HEK293 (cell line): ENCODE data around the gene DUSP6.

Experiments used
- HOXA7 ChIP-seq: sonication (generic); formaldehyde crosslinking; IDR thresholded peaks from 2 replicates; pipeline ENCODE4 v1.8.1; 2022; ENCODE audit warnings: missing genetic modification reagents, borderline replicate concordance
- KLF10 ChIP-seq: fragments of 450-650 bp; IDR thresholded peaks from 2 replicates; pipeline ENCODE4 v1.5.1; 2018; ENCODE audit warnings: missing biosample characterization, mild to moderate bottlenecking, missing genetic modification characterization
- KLF16 ChIP-seq: fragments of 450-650 bp; formaldehyde crosslinking; IDR thresholded peaks from 2 replicates; pipeline ENCODE4 v1.5.1; 2017; ENCODE audit warnings: missing biosample characterization, missing genetic modification characterization
- KLF8 ChIP-seq: fragments of 450-650 bp; formaldehyde crosslinking; IDR thresholded peaks from 2 replicates; pipeline ENCODE4 v1.5.1; 2016; ENCODE audit warnings: missing biosample characterization, missing genetic modification characterization
- KLF9 ChIP-seq: fragments of 450-650 bp; formaldehyde crosslinking; IDR thresholded peaks from 2 replicates; pipeline ENCODE4 v1.5.1; 2016; ENCODE audit warnings: missing biosample characterization, missing genetic modification characterization, low read depth
- RBAK ChIP-seq: fragments of 450-650 bp; formaldehyde crosslinking; IDR thresholded peaks from 2 replicates; pipeline ENCODE4 v1.5.1; 2016; ENCODE audit warnings: missing biosample characterization, missing genetic modification characterization
- WT1 ChIP-seq: fragments of 450-650 bp; formaldehyde crosslinking; IDR thresholded peaks from 2 replicates; pipeline ENCODE4 v1.5.1; 2016; ENCODE audit warnings: missing biosample characterization, missing genetic modification characterization
- YY1 ChIP-seq: fragments of 450-650 bp; formaldehyde crosslinking; IDR thresholded peaks from 2 replicates; pipeline ENCODE4 v1.5.1; 2018; ENCODE audit warnings: missing biosample characterization, missing genetic modification characterization
- ZBTB21 ChIP-seq: fragments of 450-650 bp; formaldehyde crosslinking; IDR thresholded peaks from 2 replicates; pipeline ENCODE4 v1.5.1; 2017; ENCODE audit warnings: missing biosample characterization, missing genetic modification characterization
- ZBTB8A ChIP-seq: fragments of 450-650 bp; formaldehyde crosslinking; IDR thresholded peaks from 2 replicates; pipeline ENCODE4 v1.5.1; 2016; ENCODE audit warnings: missing biosample characterization, missing genetic modification characterization
- ZFP41 ChIP-seq: fragments of 450-650 bp; formaldehyde crosslinking; IDR thresholded peaks from 2 replicates; pipeline ENCODE4 v1.5.1; 2016; ENCODE audit warnings: missing biosample characterization, missing genetic modification characterization, borderline replicate concordance
- ZFP69B ChIP-seq: fragments of 450-650 bp; formaldehyde crosslinking; IDR thresholded peaks from 2 replicates; pipeline ENCODE4 v1.5.1; 2016; ENCODE audit warnings: missing biosample characterization, missing genetic modification characterization
- ZNF138 ChIP-seq: fragments of 450-650 bp; formaldehyde crosslinking; IDR thresholded peaks from 2 replicates; pipeline ENCODE4 v1.5.1; 2016; ENCODE audit warnings: missing biosample characterization, missing genetic modification characterization, borderline replicate concordance
- ZNF214 ChIP-seq: fragments of 450-650 bp; formaldehyde crosslinking; IDR thresholded peaks from 2 replicates; pipeline ENCODE4 v1.5.1; 2017; ENCODE audit warnings: missing biosample characterization, mild to moderate bottlenecking, missing genetic modification characterization, borderline replicate concordance
- ZNF248 ChIP-seq: fragments of 450-650 bp; formaldehyde crosslinking; IDR thresholded peaks from 2 replicates; pipeline ENCODE4 v1.5.1; 2017; ENCODE audit warnings: missing biosample characterization, missing genetic modification characterization
- ZNF266 ChIP-seq: fragments of 450-650 bp; formaldehyde crosslinking; IDR thresholded peaks from 2 replicates; pipeline ENCODE4 v1.5.1; 2016; ENCODE audit warnings: missing biosample characterization, missing genetic modification characterization, low read depth
- ZNF302 ChIP-seq: fragments of 450-650 bp; formaldehyde crosslinking; IDR thresholded peaks from 2 replicates; pipeline ENCODE4 v1.5.1; 2016; ENCODE audit warnings: missing biosample characterization, missing genetic modification characterization, low read depth
- ZNF391 ChIP-seq: fragments of 450-650 bp; formaldehyde crosslinking; IDR thresholded peaks from 2 replicates; pipeline ENCODE4 v1.5.1; 2016; ENCODE audit warnings: low read depth, missing biosample characterization, missing genetic modification characterization, borderline replicate concordance
- ZNF501 ChIP-seq: fragments of 450-650 bp; formaldehyde crosslinking; IDR thresholded peaks from 2 replicates; pipeline ENCODE4 v1.5.1; 2016; ENCODE audit warnings: missing biosample characterization, missing genetic modification characterization
- ZNF514 ChIP-seq: fragments of 450-650 bp; formaldehyde crosslinking; IDR thresholded peaks from 2 replicates; pipeline ENCODE4 v1.5.1; 2016; ENCODE audit warnings: missing biosample characterization, missing genetic modification characterization
- ZNF529 ChIP-seq: fragments of 450-650 bp; formaldehyde crosslinking; IDR thresholded peaks from 2 replicates; pipeline ENCODE4 v1.5.1; 2017; ENCODE audit warnings: missing genetic modification characterization, missing biosample characterization; ENCODE audit not compliant: insufficient replicate concordance
- ZNF626 ChIP-seq: fragments of 450-650 bp; sonication (Bioruptor Pico); formaldehyde crosslinking; IDR thresholded peaks from 2 replicates; pipeline ENCODE4 v1.5.1; 2018; ENCODE audit warnings: missing biosample characterization, missing genetic modification characterization, inconsistent platforms
- TF ChIP-seq, protein P1 (sequence below): fragments of 450-650 bp; formaldehyde crosslinking; IDR thresholded peaks from 2 replicates; pipeline ENCODE4 v1.5.1; 2016; ENCODE audit warnings: missing biosample characterization, missing genetic modification characterization
- TF ChIP-seq, protein P2 (sequence below): fragments of 450-650 bp; IDR thresholded peaks from 2 replicates; pipeline ENCODE4 v1.5.1; 2018; ENCODE audit warnings: missing biosample characterization, missing genetic modification characterization
- TF ChIP-seq, protein P3 (sequence below): fragments of 450-650 bp; formaldehyde crosslinking; IDR thresholded peaks from 2 replicates; pipeline ENCODE4 v1.5.1; 2016; ENCODE audit warnings: missing biosample characterization, missing genetic modification characterization, low read depth
- TF ChIP-seq, protein P4 (sequence below): fragments of 450-650 bp; formaldehyde crosslinking; IDR thresholded peaks from 2 replicates; pipeline ENCODE4 v1.5.1; 2016; ENCODE audit warnings: missing biosample characterization, missing genetic modification characterization, borderline replicate concordance

Gene DUSP6

DNA sequence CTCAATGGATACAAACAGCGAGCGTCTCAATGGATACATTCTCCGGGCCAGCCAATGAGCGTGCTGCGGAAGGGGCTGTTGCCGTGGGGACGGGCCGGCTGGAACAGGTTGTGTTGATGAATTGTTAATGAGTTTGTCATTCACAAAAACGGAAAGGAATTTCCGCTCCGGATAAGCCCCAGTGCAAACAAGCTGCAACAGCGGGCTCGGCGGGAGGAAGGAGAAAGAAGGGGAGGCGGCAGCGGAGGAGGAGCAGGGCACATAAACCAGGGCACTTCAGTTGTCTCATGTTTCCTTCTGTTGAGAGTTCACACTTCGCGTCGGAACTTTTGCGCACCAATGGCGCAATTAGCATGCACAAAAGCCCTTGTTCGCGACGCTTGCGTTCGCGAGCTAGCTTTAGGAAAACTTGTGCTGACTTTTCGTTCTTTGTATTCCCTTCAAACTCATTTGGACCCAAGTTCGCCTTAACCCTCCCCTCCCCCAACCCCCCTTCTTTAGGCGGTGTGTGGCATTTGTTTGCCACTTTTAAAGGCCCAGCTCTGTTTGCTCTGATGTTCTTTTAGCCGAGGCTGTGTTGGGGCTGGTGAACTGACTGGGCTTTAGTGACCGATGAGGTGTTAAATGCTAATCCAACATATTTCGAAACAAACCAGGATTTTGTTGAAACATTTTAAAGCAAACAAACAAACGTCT is at the start of gene DUSP6 (continued):
- TF ChIP-seq KLF10 (tag by site-specific recombination) (peak; percentile 96), ZNF529 (tag by site-specific recombination) (no peak), ZFP41 (tag by site-specific recombination) (no peak), ZFP69B (peak; percentile 73; the same call in 1 of the 2 replicates), ZNF626 (tag by site-specific recombination) (no peak; the same call in 1 of the 2 replicates), RBAK (tag by site-specific recombination) (no peak), ZNF214 (no peak), KLF8 (tag by site-specific recombination) (peak; percentile 96), YY1 (tag by site-specific recombination) (peak; percentile 30; the same call in 1 of the 2 replicates), KLF16 (peak; percentile 90), ZBTB21 (0 out of 2 replicates have a peak, but pooled peaks have one; percentile 48), ZNF266 (tag by site-specific recombination) (no peak), ZNF138 (tag by site-specific recombination) (no peak), ZNF391 (tag by site-specific recombination) (peak; percentile 87; the same call in 1 of the 2 replicates), ZNF514 (no peak), KLF9 (tag by site-specific recombination) (peak; percentile 68; the same call in 1 of the 2 replicates), ZNF302 (no peak), ZBTB8A (tag by site-specific recombination) (peak; percentile 94), ZNF501 (tag by site-specific recombination) (peak; percentile 94), WT1 (peak; percentile 98), ZNF248 (tag by site-specific recombination) (no peak), HOXA7 (CRISPR knock-in tag) (no peak)
- TF ChIP-seq, protein P1, sequence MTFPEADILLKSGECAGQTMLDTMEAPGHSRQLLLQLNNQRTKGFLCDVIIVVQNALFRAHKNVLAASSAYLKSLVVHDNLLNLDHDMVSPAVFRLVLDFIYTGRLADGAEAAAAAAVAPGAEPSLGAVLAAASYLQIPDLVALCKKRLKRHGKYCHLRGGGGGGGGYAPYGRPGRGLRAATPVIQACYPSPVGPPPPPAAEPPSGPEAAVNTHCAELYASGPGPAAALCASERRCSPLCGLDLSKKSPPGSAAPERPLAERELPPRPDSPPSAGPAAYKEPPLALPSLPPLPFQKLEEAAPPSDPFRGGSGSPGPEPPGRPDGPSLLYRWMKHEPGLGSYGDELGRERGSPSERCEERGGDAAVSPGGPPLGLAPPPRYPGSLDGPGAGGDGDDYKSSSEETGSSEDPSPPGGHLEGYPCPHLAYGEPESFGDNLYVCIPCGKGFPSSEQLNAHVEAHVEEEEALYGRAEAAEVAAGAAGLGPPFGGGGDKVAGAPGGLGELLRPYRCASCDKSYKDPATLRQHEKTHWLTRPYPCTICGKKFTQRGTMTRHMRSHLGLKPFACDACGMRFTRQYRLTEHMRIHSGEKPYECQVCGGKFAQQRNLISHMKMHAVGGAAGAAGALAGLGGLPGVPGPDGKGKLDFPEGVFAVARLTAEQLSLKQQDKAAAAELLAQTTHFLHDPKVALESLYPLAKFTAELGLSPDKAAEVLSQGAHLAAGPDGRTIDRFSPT (tag by site-specific recombination) = peak; percentile 93
- TF ChIP-seq, protein P2, sequence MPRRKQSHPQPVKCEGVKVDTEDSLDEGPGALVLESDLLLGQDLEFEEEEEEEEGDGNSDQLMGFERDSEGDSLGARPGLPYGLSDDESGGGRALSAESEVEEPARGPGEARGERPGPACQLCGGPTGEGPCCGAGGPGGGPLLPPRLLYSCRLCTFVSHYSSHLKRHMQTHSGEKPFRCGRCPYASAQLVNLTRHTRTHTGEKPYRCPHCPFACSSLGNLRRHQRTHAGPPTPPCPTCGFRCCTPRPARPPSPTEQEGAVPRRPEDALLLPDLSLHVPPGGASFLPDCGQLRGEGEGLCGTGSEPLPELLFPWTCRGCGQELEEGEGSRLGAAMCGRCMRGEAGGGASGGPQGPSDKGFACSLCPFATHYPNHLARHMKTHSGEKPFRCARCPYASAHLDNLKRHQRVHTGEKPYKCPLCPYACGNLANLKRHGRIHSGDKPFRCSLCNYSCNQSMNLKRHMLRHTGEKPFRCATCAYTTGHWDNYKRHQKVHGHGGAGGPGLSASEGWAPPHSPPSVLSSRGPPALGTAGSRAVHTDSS (tag by site-specific recombination) = peak; percentile 65
- TF ChIP-seq, protein P3, sequence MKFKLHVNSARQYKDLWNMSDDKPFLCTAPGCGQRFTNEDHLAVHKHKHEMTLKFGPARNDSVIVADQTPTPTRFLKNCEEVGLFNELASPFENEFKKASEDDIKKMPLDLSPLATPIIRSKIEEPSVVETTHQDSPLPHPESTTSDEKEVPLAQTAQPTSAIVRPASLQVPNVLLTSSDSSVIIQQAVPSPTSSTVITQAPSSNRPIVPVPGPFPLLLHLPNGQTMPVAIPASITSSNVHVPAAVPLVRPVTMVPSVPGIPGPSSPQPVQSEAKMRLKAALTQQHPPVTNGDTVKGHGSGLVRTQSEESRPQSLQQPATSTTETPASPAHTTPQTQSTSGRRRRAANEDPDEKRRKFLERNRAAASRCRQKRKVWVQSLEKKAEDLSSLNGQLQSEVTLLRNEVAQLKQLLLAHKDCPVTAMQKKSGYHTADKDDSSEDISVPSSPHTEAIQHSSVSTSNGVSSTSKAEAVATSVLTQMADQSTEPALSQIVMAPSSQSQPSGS (tag by site-specific recombination) = peak; percentile 7; the same call in 1 of the 2 replicates
- TF ChIP-seq, protein P4, sequence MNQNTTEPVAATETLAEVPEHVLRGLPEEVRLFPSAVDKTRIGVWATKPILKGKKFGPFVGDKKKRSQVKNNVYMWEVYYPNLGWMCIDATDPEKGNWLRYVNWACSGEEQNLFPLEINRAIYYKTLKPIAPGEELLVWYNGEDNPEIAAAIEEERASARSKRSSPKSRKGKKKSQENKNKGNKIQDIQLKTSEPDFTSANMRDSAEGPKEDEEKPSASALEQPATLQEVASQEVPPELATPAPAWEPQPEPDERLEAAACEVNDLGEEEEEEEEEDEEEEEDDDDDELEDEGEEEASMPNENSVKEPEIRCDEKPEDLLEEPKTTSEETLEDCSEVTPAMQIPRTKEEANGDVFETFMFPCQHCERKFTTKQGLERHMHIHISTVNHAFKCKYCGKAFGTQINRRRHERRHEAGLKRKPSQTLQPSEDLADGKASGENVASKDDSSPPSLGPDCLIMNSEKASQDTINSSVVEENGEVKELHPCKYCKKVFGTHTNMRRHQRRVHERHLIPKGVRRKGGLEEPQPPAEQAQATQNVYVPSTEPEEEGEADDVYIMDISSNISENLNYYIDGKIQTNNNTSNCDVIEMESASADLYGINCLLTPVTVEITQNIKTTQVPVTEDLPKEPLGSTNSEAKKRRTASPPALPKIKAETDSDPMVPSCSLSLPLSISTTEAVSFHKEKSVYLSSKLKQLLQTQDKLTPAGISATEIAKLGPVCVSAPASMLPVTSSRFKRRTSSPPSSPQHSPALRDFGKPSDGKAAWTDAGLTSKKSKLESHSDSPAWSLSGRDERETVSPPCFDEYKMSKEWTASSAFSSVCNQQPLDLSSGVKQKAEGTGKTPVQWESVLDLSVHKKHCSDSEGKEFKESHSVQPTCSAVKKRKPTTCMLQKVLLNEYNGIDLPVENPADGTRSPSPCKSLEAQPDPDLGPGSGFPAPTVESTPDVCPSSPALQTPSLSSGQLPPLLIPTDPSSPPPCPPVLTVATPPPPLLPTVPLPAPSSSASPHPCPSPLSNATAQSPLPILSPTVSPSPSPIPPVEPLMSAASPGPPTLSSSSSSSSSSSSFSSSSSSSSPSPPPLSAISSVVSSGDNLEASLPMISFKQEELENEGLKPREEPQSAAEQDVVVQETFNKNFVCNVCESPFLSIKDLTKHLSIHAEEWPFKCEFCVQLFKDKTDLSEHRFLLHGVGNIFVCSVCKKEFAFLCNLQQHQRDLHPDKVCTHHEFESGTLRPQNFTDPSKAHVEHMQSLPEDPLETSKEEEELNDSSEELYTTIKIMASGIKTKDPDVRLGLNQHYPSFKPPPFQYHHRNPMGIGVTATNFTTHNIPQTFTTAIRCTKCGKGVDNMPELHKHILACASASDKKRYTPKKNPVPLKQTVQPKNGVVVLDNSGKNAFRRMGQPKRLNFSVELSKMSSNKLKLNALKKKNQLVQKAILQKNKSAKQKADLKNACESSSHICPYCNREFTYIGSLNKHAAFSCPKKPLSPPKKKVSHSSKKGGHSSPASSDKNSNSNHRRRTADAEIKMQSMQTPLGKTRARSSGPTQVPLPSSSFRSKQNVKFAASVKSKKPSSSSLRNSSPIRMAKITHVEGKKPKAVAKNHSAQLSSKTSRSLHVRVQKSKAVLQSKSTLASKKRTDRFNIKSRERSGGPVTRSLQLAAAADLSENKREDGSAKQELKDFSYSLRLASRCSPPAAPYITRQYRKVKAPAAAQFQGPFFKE = no peak
